Measurements from ENCODE around the gene LMTK3.

GRCh38 chr19:48513289-48514122, 1.9 kb upstream of the LMTK3 start:
- TF ChIP-seq, protein P1, sequence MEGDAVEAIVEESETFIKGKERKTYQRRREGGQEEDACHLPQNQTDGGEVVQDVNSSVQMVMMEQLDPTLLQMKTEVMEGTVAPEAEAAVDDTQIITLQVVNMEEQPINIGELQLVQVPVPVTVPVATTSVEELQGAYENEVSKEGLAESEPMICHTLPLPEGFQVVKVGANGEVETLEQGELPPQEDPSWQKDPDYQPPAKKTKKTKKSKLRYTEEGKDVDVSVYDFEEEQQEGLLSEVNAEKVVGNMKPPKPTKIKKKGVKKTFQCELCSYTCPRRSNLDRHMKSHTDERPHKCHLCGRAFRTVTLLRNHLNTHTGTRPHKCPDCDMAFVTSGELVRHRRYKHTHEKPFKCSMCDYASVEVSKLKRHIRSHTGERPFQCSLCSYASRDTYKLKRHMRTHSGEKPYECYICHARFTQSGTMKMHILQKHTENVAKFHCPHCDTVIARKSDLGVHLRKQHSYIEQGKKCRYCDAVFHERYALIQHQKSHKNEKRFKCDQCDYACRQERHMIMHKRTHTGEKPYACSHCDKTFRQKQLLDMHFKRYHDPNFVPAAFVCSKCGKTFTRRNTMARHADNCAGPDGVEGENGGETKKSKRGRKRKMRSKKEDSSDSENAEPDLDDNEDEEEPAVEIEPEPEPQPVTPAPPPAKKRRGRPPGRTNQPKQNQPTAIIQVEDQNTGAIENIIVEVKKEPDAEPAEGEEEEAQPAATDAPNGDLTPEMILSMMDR (conservative IDR thresholded peaks at IDR 0.05; ENCODE audit: low read depth, low read length) = no peak
- TF ChIP-seq MXI1 (IDR thresholded peaks at IDR 0.05; ENCODE audit: borderline replicate concordance, low read depth, low read length) (no peak), NFE2L2 (IDR thresholded peaks at IDR 0.05; ENCODE audit: low read depth, low read length) (no peak), RAD21 (IDR thresholded peaks at IDR 0.05; ENCODE audit: low read length) (no peak), POLR2A (IDR thresholded peaks at IDR 0.05; ENCODE audit: low read depth, low read length) (no peak), BHLHE40 (IDR thresholded peaks at IDR 0.05; ENCODE audit: low read depth, low read length) (no peak), RFX5 (IDR thresholded peaks at IDR 0.05; ENCODE audit: low read depth, low read length) (no peak)

All from IMR-90 (cell line).